ENCODE measurements around the gene LRRC49.

Gene LRRC49, protein sequence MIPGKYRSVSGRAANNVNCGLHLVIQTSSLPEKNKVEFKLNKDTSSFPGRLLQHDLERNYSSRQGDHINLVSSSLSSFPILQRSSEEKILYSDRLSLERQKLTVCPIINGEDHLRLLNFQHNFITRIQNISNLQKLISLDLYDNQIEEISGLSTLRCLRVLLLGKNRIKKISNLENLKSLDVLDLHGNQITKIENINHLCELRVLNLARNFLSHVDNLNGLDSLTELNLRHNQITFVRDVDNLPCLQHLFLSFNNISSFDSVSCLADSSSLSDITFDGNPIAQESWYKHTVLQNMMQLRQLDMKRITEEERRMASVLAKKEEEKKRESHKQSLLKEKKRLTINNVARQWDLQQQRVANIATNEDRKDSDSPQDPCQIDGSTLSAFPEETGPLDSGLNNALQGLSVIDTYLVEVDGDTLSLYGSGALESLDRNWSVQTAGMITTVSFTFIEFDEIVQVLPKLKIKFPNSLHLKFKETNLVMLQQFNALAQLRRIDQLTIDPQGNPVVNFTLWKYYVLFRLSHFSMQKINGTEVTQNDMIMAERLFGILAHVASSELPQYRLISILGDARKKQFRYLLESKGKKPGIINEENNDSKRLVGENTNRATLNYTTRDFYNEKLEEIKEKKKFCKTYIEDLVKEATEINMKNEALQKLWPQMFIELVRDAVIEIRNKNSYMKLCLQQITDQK

DNA sequence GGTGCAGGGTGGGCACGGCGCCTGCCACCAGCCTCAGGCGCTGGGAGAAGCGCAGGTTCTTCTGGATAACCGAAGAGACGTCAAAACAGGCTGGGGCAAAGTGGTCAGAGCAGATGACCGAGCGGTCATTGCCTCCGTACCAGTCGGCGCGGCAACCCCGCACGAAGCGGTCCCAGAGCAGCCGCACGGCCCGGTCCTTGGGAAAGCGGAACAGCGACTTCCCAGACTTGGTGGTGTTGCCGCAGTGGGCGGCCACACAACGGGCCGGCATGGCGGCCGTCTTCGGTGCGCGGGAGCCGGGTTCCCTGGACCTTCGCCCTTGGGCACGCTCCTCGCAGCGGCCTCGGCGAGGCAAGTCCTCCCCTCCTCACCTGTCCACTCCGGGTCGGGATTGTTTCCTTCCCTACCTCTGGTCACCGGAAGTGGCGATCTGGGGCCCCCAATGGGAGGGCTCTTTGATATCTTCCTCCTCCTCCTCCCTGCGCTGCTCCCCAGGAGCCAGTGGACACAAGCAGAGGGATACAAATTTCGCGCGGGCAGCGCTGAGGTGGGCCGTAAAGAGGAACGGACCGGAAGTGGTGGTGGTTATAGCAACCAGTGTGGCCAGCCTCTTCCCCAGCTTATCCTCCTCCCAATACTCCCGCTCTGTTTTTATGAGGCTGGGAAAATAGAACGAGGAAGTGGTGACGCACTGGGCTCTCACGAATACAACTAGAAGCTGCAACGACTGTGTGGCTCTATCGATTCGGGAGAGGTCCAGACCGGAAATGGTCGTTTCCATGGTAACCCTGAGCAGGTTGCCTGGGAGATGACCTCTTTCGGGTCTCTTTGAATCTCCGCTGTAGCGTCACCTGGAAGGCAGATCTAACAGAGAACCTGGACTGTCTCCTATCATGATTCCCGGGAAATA, at the start of gene LRRC49, which contains the start of gene THAP10:
Gene LRRC49, plus strand, starts transcription at position 825 of the 910 bp plus-strand sequence. Its CDS starts 69 bp downstream, at position 894.
Gene THAP10, minus strand, starts transcription at position 432 of the 910 bp plus-strand sequence. Its CDS starts 161 bp downstream, at position 271.
- CTCF ChIA-PET = interaction anchor here (0.6 kb wide), 1 partner anchor 325 kb away, joined by 9 read pairs; no protein-coding TSS in a partner anchor
- TF ChIP-seq NFRKB (IDR thresholded peaks at IDR 0.05) (no peak), ELF4 (IDR thresholded peaks at IDR 0.05) (peak; percentile 31; the same call in 1 of the 2 replicates), ARNT (IDR thresholded peaks at IDR 0.05) (no peak), SP1 (IDR thresholded peaks at IDR 0.05) (no peak), FOXM1 (IDR thresholded peaks at IDR 0.05; ENCODE audit: borderline replicate concordance) (no peak; the same call in 1 of the 2 replicates), ZNF384 (IDR thresholded peaks at IDR 0.05) (no peak), PKNOX1 (IDR thresholded peaks at IDR 0.05) (no peak), FOXA1 (IDR thresholded peaks at IDR 0.05) (no peak), FOXK2 (IDR thresholded peaks at IDR 0.05) (no peak), BHLHE40 (IDR thresholded peaks at IDR 0.05; ENCODE audit: borderline replicate concordance) (no peak), SUZ12 (IDR thresholded peaks at IDR 0.05) (no peak), HDGF (IDR thresholded peaks at IDR 0.05; ENCODE audit: borderline replicate concordance) (no peak), TARDBP (IDR thresholded peaks at IDR 0.05) (no peak), L3MBTL2 (conservative IDR thresholded peaks at IDR 0.05) (peak; percentile 76), CTBP1 (IDR thresholded peaks at IDR 0.05; ENCODE audit: borderline replicate concordance) (peak; percentile 86), LEF1 (IDR thresholded peaks at IDR 0.05; ENCODE audit: borderline replicate concordance) (no peak)
- peak; percentile 85 for DNase-seq (ENCODE audit: extremely low spot score)
- POLR2A ChIA-PET = interaction anchor here (1.4 to 1.5 kb wide), 3 partner anchors 12 to 62 kb away, joined by 3 to 5 read pairs (median 4); no protein-coding TSS in a partner anchor

- ChIA-PET POLR2A (no interaction called here), CTCF (no interaction called here)
- no peak for DNase-seq (ENCODE audit: extremely low spot score)
- TF ChIP-seq TARDBP (IDR thresholded peaks at IDR 0.05) = no peak
- TF ChIP-seq HDGF (IDR thresholded peaks at IDR 0.05; ENCODE audit: borderline replicate concordance) = no peak
- no peak for TF ChIP-seq ARNT (IDR thresholded peaks at IDR 0.05)
- TF ChIP-seq NFRKB (IDR thresholded peaks at IDR 0.05) = no peak
- no peak for TF ChIP-seq BHLHE40 (IDR thresholded peaks at IDR 0.05; ENCODE audit: borderline replicate concordance)
Measured at GRCh38 chr15:70845602-70846360, 46.8 kb upstream of the LRRC49 start.

- TF ChIP-seq SUZ12 (IDR thresholded peaks at IDR 0.05) = no peak
- no peak for TF ChIP-seq CTBP1 (IDR thresholded peaks at IDR 0.05; ENCODE audit: borderline replicate concordance)
- no peak for TF ChIP-seq ZNF384 (IDR thresholded peaks at IDR 0.05)
- TF ChIP-seq NFRKB (IDR thresholded peaks at IDR 0.05) = no peak
- no peak for TF ChIP-seq LEF1 (IDR thresholded peaks at IDR 0.05; ENCODE audit: borderline replicate concordance)
- TF ChIP-seq TARDBP (IDR thresholded peaks at IDR 0.05) = no peak
- no peak for TF ChIP-seq FOXK2 (IDR thresholded peaks at IDR 0.05)
- no peak for TF ChIP-seq ARNT (IDR thresholded peaks at IDR 0.05)
- TF ChIP-seq PKNOX1 (IDR thresholded peaks at IDR 0.05) = no peak
- TF ChIP-seq BHLHE40 (IDR thresholded peaks at IDR 0.05; ENCODE audit: borderline replicate concordance) = no peak
- no peak for TF ChIP-seq FOXA1 (IDR thresholded peaks at IDR 0.05)
- TF ChIP-seq FOXM1 (IDR thresholded peaks at IDR 0.05; ENCODE audit: borderline replicate concordance) = no peak
- no peak for TF ChIP-seq HDGF (IDR thresholded peaks at IDR 0.05; ENCODE audit: borderline replicate concordance)
- no peak for TF ChIP-seq ELF4 (IDR thresholded peaks at IDR 0.05)
- no peak for TF ChIP-seq L3MBTL2 (conservative IDR thresholded peaks at IDR 0.05)
- no peak for TF ChIP-seq SP1 (IDR thresholded peaks at IDR 0.05)
- no peak for DNase-seq (ENCODE audit: extremely low spot score)
- CTCF ChIA-PET = no interaction called here
- POLR2A ChIA-PET = interaction anchor here (0.7 to 3.8 kb wide), 5 partner anchors 9 to 35 kb away, joined by 3 to 27 read pairs (median 10); no protein-coding TSS in a partner anchor
Measured at GRCh38 chr15:70851889-70852288, 40.7 kb upstream of the LRRC49 start.

- TF ChIP-seq ZNF384 (IDR thresholded peaks at IDR 0.05) (no peak), LEF1 (IDR thresholded peaks at IDR 0.05; ENCODE audit: borderline replicate concordance) (no peak), FOXA1 (IDR thresholded peaks at IDR 0.05) (no peak), HDGF (IDR thresholded peaks at IDR 0.05; ENCODE audit: borderline replicate concordance) (no peak), ARNT (IDR thresholded peaks at IDR 0.05) (no peak), ELF4 (IDR thresholded peaks at IDR 0.05) (no peak), SP1 (IDR thresholded peaks at IDR 0.05) (no peak), NFRKB (IDR thresholded peaks at IDR 0.05) (no peak), SUZ12 (IDR thresholded peaks at IDR 0.05) (no peak), FOXK2 (IDR thresholded peaks at IDR 0.05) (no peak)
- DNase-seq (ENCODE audit: extremely low spot score) = no peak
- CTCF ChIA-PET = interaction anchor here (0.9 to 1.0 kb wide), 2 partner anchors 24 to 171 kb away, joined by 3 read pairs; no protein-coding TSS in a partner anchor
- POLR2A ChIA-PET = interaction anchor here (1.1 to 3.8 kb wide), 7 partner anchors 10 to 36 kb away, joined by 3 to 27 read pairs (median 10); no protein-coding TSS in a partner anchor
Measured at GRCh38 chr15:70852501-70853317, 39.9 kb upstream of the LRRC49 start.
